Gastroesophageal sphincter (tissue), 4 donors: Measurements from ENCODE around the gene DBNDD2. TPM values are rescaled to one million over a fixed set of nuclear protein-coding genes. Genes with fewer than 3 reads are reported as not detected.

Source experiments
- ATAC-seq: fragments of 150-250 bp; one replicate; pipeline ENCODE4 v1.9.1; 2016; ENCODE audit warnings: mild to moderate bottlenecking, moderate library complexity
- H3K27ac ChIP-seq, 4 donors: fragments of 200-600 bp; sonication (generic) in 3 of 4; 1 replicate in 3 of 4; 2 replicates in 1 of 4; pipeline ENCODE4 v1.5.1; 2016 to 2019
- H3K27me3 ChIP-seq: fragments of 200-600 bp; sonication (generic); one replicate; pipeline ENCODE4 v1.5.1; 2019
- H3K36me3 ChIP-seq, 2 donors: fragments of 200-600 bp; sonication (generic); one replicate each; pipeline ENCODE4 v1.5.1; 2019; ENCODE audit warnings: control low read depth in 1 of 2
- H3K4me1 ChIP-seq, 3 donors: fragments of 200-600 bp; sonication (generic); 1 replicate in 2 of 3; 2 replicates in 1 of 3; pipeline ENCODE4 v1.5.1; 2016 to 2019; ENCODE audit warnings: control low read depth in 2 of 3
- H3K4me3 ChIP-seq, 2 donors: fragments of 200-600 bp; sonication (generic); one replicate each; pipeline ENCODE4 v1.5.1; 2019; ENCODE audit warnings: mild to moderate bottlenecking in 1 of 2, moderate library complexity in 1 of 2
- H3K9me3 ChIP-seq, 3 donors: fragments of 200-600 bp; sonication (generic); one replicate each; pipeline ENCODE4 v1.5.1; 2017 to 2019; ENCODE audit warnings: control low read depth in 2 of 3
- CTCF ChIP-seq, 4 experiments: fragments of 200-600 bp in 2 of 4; fragments of 450-650 bp in 2 of 4; sonication (generic) in 1 of 4; IDR thresholded peaks; one replicate each; pipeline ENCODE4 v1.5.1; 2017 to 2019; ENCODE audit warnings: antibody characterized with exemption in 4 of 4, mild to moderate bottlenecking in 2 of 4, moderate library complexity in 2 of 4
- EP300 ChIP-seq: sonication (generic); formaldehyde crosslinking; IDR thresholded peaks from one replicate; pipeline ENCODE4 v1.6.1; 2017; ENCODE audit warnings: antibody characterized with exemption, mild to moderate bottlenecking
- POLR2A ChIP-seq, 2 donors: fragments of 450-650 bp; IDR thresholded peaks; one replicate each; pipeline ENCODE4 v1.6.1; 2017; ENCODE audit warnings: antibody characterized with exemption in 2 of 2, mild to moderate bottlenecking in 2 of 2, moderate library complexity in 1 of 2
- POLR2AphosphoS5 ChIP-seq: sonication (generic); formaldehyde crosslinking; IDR thresholded peaks from one replicate; pipeline ENCODE4 v1.6.1; 2017; ENCODE audit warnings: antibody characterized with exemption
- WGBS, 2 donors: methylation state at CpG; one replicate each; pipeline ENCODE4 v1.1.5; 2018; ENCODE audit warnings: low coverage in 1 of 2; 5-methylcytosine and 5-hydroxymethylcytosine counted together
- small RNA-seq, 4 donors: library from RNA; depleted of rRNA; stranded (forward); fragments of <200 nt; gene quantifications; one replicate each; pipeline ENCODE3, GENCODE V24; 2016
- total RNA-seq, 4 donors: library from RNA; depleted of rRNA; stranded (reverse); fragments of >200 nt; gene quantifications; one replicate each; pipeline ENCODE4 v1.1.0, GENCODE V29; 2016

DBNDD2 gene
- total RNA-seq, 4 donors from 2014 or later: 84.9 to 132 (median 106) TPM

- no peaks in the 10 kb centered on the region for H3K9me3 ChIP-seq
- 61 to 62% methylated on average over 3 to 5 of the region's 5 CpGs for WGBS, 2 donors
- no peaks in the 10 kb centered on the region for H3K36me3 ChIP-seq
Measured at GRCh38 chr20:45459606-45460005, 51.5 kb downstream of the DBNDD2 start.

More at GRCh38 chr20:45459606-45460005, 51.5 kb downstream of the DBNDD2 start:
- H3K27ac ChIP-seq: no peak overlapping the region
- no peaks in the 10 kb centered on the region for H3K4me1 ChIP-seq
- no peak for ATAC-seq
- H3K27me3 ChIP-seq: peaks cover 13% of the 10 kb centered on the region
- TF ChIP-seq CTCF (IDR thresholded peaks at IDR 0.05): no peak
- no peak for TF ChIP-seq POLR2AphosphoS5
- no peak for TF ChIP-seq POLR2A (IDR thresholded peaks at IDR 0.05)
- TF ChIP-seq EP300: no peak
- H3K4me3 ChIP-seq: no peak overlapping the region

Small RNA genes lying within 50 kb of the gene (small RNA-seq; reads per million reads assigned to genes)
- 0 reads per million in 4 donors for gene MIR6812

Other genes with a start within 250 kb of the DBNDD2 start
- gene PI3, start 233.4 kb upstream of the DBNDD2 start, total RNA-seq: 10 to 100 TPM in 1 of 4 donors, 1 to 10 TPM in 2, not detected in 1; 2.0 to 33.7 (median 4.5) TPM
- gene SEMG1, start 201.3 kb upstream of the DBNDD2 start, total RNA-seq: not detected
- not detected for gene SEMG2, start 186.9 kb upstream of the DBNDD2 start, total RNA-seq
- 100 to 1,000 TPM in 1 of 4 donors, 10 to 100 TPM in 3; 26.1 to 251 (median 56.5) TPM for gene SLPI, start 153.7 kb upstream of the DBNDD2 start, total RNA-seq
- not detected for gene RBPJL, start 101.4 kb upstream of the DBNDD2 start, total RNA-seq
- gene MATN4, start 100.0 kb upstream of the DBNDD2 start, total RNA-seq: not detected
- 100 to 1,000 TPM in 1 of 4 donors, 10 to 100 TPM in 3; 75.1 to 182 (median 84.2) TPM for gene SDC4, start 59.9 kb upstream of the DBNDD2 start, total RNA-seq
- 10 to 100 TPM; 29.3 to 55.3 (median 34.7) TPM for gene SYS1, start 45.1 kb upstream of the DBNDD2 start, total RNA-seq
- gene TP53TG5, start 30.0 kb upstream of the DBNDD2 start, total RNA-seq: not detected
- 10 to 100 TPM; 59.8 to 87.3 (median 67.6) TPM for gene PIGT, start 7.9 kb downstream of the DBNDD2 start, total RNA-seq
- 10 to 100 TPM in 1 of 4 donors, 1 to 10 TPM in 2, not detected in 1; 7.0 to 21.9 (median 9.3) TPM for gene WFDC2, start 61.5 kb downstream of the DBNDD2 start, total RNA-seq
- not detected for gene SPINT3, start 107.3 kb downstream of the DBNDD2 start, total RNA-seq
- not detected for gene WFDC6, start 131.2 kb downstream of the DBNDD2 start, total RNA-seq
- gene EPPIN, start 139.1 kb downstream of the DBNDD2 start, total RNA-seq: not detected
- not detected for gene WFDC8, start 171.0 kb downstream of the DBNDD2 start, total RNA-seq
- gene WFDC10A, start 221.4 kb downstream of the DBNDD2 start, total RNA-seq: not detected
- gene WFDC9, start 223.0 kb downstream of the DBNDD2 start, total RNA-seq: not detected